HG03378 (cell line): ENCODE measurements around the gene RNFT2.

Experiments used
- ATAC-seq: cut with Tn5 transposase; IDR thresholded peaks from one replicate; pipeline ENCODE4 v1.9.1; 2021; ENCODE audit warnings: mild to moderate bottlenecking, moderate library complexity; ENCODE audit not compliant: unreplicated experiment

Gene RNFT2

GRCh38 chr12:116821291-116821690 is 83.2 kb downstream of the RNFT2 start:
- ATAC-seq, result no peak

- ATAC-seq, result no peak
Measured at GRCh38 chr12:116827432-116827831, 89.3 kb downstream of the RNFT2 start.

GRCh38 chr12:116832353-116832752 is 94.2 kb downstream of the RNFT2 start:
- ATAC-seq, result no peak

- no peak for ATAC-seq
Measured at GRCh38 chr12:116833474-116833873, 95.4 kb downstream of the RNFT2 start.

GRCh38 chr12:116835484-116835883 is 97.4 kb downstream of the RNFT2 start:
- no peak for ATAC-seq

GRCh38 chr12:116837097-116837496 is 99.0 kb downstream of the RNFT2 start:
- ATAC-seq, result no peak

GRCh38 chr12:116838365-116838764 is 100.2 kb downstream of the RNFT2 start:
- no peak for ATAC-seq

GRCh38 chr12:116839287-116839830 is 101.2 kb downstream of the RNFT2 start:
- ATAC-seq, result no peak

- no peak for ATAC-seq
Measured at GRCh38 chr12:116843085-116843484, 105.0 kb downstream of the RNFT2 start.

GRCh38 chr12:116849216-116849615 is 111.1 kb downstream of the RNFT2 start:
- ATAC-seq, result no peak

GRCh38 chr12:116852303-116852702 is 114.2 kb downstream of the RNFT2 start:
- ATAC-seq, result no peak

- no peak for ATAC-seq
Measured at GRCh38 chr12:116853507-116853906, 115.4 kb downstream of the RNFT2 start.

- no peak for ATAC-seq
Measured at GRCh38 chr12:116855744-116856470, 117.8 kb downstream of the RNFT2 start.

GRCh38 chr12:116856729-116857128 is 118.6 kb downstream of the RNFT2 start:
- no peak for ATAC-seq

GRCh38 chr12:116859079-116859478 is 121.0 kb downstream of the RNFT2 start:
- no peak for ATAC-seq

- no peak for ATAC-seq
Measured at GRCh38 chr12:116860263-116860662, 122.1 kb downstream of the RNFT2 start.

- peak; percentile 46 for ATAC-seq
Measured at GRCh38 chr12:116861320-116861719, 123.2 kb downstream of the RNFT2 start.

- ATAC-seq, result no peak
Measured at GRCh38 chr12:116862167-116862566, 124.1 kb downstream of the RNFT2 start.

- no peak for ATAC-seq
Measured at GRCh38 chr12:116863275-116863767, 125.2 kb downstream of the RNFT2 start.

GRCh38 chr12:116864371-116865160 is 126.5 kb downstream of the RNFT2 start:
- no peak for ATAC-seq

GRCh38 chr12:116867523-116867922 is 129.4 kb downstream of the RNFT2 start:
- ATAC-seq, result no peak

- no peak for ATAC-seq
Measured at GRCh38 chr12:116870306-116870705, 132.2 kb downstream of the RNFT2 start.
